COR-L47 (cell line): ENCODE data around the gene FMOD.
"Not testable (repeated sequence)": the region's sequence is repeated elsewhere in the genome, so short reads cannot be mapped to it uniquely, and the experiment has no call there.

Experiments
- DNase-seq: peaks from one replicate; lab custom pipeline; 2025; lab: John Stamatoyannopoulos, UW

Gene FMOD

DNA sequence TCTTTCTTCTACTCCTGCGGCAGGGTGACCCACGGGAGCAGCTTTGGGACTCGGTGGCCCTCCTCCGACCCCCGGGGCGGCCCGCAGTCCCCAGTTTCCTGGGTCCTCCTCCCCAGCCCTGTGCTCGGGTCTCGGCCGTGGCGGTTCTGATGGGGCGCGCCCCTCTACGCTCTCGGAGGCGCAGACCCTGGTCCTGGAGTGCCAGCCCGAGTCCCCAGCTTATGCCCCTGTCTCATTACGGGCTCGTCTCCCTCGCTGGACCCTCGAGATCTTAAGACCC is 45.2 kb downstream of the FMOD start:
- no peak for DNase-seq

DNA sequence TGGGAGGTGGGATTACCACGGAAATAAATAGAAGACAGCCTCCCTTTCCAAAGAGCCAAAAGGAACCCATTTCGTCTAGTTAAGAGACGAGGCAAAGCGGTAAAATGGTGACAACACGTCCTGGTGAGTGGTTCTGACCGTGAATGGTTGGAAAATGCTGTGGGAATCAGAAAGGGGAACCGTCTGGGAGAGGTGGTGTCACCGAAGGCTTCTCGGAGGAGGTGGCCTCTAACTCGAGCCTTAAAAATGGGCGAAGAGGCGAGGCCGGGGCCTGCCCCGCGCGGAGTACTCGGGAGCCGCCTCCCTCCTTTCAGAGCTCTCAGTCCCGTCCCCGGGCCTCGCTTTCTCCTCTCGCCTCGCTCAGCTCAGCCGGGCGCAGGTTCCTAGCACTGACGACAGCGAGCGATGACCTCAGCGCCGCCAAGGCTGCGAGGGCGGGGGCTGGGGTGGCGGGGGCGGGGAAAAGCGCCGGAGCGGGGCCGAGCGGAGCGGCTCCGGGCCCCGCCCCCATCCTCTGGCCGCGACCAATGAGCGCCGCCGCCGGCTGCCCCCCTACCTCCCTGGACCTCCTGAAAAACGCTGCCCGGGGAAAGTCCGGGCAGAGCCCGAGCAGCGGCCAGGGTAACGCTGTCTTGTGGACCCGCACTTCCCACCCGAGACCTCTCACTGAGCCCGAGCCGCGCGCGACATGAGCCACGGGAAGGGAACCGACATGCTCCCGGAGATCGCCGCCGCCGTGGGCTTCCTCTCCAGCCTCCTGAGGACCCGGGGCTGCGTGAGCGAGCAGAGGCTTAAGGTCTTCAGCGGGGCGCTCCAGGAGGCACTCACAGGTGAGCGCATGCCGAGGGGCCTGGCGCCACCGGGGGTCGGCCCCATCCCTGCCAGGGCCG is 45.8 kb downstream of the FMOD start, which contains the start of gene BTG2:
BTG2 (plus strand) TSS at position 601 of the 890 bp plus-strand sequence; CDS start at position 689, 88 bp downstream.
- DNase-seq: peak; percentile 79

DNA sequence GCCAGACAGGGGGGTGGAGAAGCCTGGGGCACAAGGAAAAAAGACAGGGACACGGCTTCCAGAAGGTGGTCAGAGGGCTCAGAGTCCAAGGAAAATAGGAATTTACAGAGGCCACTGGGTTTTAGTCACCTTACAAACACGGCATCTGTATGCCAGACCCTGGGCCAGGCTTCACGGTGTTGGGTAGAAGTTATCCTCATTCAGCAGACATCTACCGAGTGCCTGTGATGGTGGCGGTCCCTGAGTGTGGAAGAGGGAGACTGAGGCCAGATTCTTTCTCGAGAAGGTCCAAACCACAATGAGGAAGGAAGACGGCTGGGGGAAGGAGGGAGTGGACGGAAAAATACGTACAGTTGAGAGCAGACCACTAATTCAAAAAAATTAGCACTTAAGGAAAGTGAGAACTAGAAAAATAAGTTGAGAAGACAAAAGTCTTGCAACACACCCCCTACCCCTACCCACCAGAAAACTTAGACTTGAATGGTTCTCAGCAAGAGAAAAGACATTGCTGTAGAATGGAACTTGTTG is 46.5 kb downstream of the FMOD start:
- no peak for DNase-seq

DNA sequence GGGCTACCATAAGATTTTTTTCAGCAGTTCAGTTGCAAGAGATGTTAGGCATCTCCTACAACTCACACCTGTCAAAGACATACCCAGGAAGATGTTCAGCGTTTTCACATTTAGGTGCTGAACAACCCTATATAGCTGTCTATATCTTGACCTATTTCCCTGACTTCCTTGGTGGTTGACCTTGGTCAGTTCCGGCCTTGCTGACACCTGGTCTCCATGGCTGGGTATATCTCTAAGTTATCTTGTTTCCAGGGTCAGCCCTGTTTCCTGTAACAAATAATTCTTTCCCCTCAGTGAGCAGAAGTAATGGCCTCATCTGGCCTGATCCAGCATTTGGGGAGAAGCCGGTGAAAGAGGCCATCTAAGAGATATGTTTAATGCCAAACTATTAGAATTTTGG is 48.0 kb downstream of the FMOD start:
- no peak for DNase-seq

DNA sequence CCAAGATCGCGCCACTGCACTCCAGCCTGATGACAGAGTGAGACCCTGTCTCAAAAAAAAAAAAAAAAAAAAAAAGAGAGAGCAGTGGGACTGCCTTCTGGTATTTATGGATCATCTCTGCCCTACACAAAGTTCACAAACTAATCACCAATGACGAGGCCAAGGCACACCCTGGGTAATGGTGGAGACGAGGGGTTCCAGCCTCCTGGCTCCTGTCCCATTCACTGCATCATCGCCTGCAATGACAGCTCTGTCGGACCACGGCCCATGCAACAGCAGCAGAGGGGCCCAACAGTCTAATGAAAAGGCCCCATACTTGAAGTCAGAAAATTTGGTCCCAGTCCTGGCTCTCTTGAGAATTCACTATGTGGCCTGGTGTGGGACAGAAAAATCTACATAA is 48.5 kb downstream of the FMOD start:
- no peak for DNase-seq

DNA sequence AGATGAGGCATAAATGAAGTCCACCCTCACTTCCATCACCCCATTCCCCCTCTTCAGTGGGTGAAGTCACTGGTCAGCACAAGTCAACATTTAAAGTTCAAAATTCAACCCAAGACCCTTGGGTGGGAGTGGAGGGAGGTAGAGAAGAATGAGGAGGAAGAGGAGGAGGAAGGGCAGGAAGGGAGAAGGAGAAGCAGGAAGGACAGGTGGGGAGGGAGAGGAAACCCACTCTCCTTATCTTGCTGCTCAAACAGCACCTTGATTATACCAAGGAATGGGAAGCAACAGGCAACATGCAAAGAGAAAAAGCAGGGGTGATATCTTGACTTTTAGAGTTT is 49.6 kb downstream of the FMOD start:
- DNase-seq: no peak

DNA sequence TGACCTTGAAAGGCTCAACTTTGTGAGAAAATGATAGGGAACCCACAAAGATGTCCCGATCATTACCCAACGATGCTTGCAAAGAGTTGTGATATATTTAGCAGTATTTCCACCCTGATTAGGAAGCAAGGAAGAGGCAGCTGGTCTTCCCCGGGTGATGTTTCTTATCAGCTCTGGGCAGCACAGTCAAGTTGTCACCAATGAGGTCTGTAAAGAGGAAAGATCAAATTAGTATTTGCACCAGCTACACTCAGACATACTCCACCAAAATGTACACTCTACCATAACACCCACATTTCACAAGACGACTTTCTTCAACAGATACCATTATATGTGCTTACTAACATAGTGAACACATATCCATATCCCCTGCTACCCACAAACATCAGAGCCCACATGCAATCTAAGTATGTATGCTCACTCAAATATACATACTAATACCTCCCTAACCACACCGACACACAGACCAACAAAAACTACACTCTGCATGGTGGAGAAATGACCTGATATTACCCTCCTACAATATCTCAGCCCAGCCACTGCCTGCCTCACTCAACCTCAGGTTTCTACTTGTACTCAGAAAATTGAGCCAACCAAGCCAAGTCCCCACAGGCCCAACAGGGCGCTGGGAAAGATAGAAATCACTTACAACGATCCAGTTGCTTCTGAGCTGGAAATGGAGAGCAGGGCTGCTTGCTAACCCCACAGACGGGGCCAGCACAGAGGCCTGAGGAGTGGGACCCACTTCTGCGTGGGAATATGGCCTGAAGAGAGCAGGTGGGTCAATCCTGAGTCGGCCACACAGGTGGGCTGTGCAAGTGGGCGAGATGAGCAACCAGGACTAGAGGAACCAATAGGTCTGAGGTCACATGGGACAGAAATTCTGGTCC is 50.2 kb downstream of the FMOD start:
- no peak for DNase-seq

DNA sequence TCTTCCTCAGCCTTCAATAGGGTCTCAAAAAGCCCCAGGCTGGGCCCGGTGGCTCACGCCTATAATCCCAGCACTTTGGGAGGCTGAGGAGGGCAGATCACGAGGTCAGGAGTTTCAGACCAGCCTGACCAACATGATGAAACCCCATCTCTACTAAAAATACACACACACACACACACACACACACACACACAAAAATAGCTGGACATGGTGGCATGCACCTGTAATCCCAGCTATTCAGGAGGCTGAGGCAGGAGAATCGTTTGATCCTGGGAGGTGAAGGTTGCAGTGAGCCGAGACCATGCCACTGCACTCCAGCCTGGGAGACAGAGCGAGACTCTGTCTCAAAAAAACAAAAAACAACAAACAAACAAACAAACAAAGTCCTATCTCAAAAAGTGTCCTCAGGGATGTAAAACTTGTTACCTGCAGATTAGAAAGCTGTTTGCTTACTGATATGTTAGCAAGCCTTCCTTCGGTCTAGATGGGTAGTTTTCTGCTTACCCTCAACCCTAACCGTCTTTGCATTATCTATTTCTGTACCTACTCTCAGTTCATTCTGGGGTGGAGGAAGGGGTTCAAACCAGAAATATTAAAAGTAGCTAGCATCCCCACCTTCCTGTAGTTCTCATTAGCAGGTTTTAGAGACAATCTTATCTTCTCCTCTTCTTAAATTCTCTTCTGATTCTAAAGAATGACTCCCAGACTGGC is 51.0 kb downstream of the FMOD start:
- DNase-seq: not testable (repeated sequence)

DNA sequence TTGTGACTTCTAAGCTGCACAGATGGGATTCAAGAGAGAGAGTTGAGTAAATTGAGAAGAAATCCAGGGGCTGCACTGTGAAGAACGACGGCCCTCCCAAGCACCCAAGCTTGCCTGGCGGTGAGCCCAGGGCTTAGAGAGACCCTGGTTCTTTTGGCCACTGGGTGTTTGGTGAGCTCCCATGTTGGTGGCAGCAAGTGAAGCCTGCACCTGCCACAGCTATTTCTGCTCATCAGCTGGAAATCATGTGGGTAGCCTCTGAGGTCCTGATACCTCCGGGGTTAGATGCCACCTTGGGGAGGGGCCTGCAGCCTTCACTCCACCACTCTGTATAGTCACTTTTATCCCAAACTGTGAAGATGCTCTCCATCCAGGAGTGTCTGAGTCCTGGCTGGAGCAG is 51.8 kb downstream of the FMOD start:
- peak; percentile 16 for DNase-seq

DNA sequence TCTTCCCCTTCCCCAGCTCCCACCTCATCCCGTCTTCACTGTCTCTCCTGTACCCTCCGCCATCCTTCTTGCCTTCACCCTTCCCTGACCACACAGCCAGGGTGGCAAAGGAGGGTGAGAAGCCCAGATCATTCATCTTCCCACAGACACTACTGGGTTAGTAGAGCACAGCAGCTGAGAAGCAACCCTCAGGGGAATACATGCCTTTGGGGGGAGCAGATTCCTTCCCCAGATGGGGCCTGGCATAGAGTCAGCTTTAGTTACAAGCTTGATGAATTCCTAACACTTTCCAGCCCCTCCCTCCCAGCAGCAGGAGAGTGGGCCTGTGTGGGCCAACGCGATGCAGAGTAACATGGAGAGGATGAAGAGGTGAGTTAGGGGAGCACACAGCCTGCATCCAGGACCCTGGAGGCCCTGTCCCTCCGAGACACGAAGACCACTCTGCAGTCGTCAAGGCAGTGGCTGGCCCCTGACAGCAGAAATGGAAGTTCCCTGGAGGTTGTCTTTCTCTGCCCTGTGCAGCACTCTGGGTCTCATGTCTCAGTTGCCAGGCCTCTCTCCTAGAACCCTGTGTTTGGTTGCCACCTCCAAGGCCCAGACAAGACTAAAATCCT is 54.4 kb downstream of the FMOD start:
- DNase-seq: no peak

DNA sequence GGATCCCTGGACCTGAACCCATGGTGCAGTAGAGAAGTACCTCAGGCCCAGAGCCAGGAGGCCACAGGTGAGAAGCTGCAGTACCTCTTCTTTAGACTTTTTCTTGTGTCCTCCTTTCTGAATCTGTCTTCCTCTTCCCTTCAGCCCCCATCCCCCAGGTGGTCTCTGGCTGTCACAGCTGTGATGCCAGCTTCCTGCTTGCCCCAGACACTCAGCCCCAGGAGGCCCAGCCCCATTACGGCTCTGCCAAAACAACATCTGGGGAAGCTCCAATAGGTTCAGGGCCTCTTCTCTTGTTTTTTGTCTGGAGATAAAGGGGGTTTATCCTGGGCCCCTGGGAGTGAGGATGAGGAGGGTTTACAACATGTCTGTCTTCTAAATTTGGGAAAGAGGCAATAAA is 55.1 kb downstream of the FMOD start:
- DNase-seq: peak; percentile 44

DNA sequence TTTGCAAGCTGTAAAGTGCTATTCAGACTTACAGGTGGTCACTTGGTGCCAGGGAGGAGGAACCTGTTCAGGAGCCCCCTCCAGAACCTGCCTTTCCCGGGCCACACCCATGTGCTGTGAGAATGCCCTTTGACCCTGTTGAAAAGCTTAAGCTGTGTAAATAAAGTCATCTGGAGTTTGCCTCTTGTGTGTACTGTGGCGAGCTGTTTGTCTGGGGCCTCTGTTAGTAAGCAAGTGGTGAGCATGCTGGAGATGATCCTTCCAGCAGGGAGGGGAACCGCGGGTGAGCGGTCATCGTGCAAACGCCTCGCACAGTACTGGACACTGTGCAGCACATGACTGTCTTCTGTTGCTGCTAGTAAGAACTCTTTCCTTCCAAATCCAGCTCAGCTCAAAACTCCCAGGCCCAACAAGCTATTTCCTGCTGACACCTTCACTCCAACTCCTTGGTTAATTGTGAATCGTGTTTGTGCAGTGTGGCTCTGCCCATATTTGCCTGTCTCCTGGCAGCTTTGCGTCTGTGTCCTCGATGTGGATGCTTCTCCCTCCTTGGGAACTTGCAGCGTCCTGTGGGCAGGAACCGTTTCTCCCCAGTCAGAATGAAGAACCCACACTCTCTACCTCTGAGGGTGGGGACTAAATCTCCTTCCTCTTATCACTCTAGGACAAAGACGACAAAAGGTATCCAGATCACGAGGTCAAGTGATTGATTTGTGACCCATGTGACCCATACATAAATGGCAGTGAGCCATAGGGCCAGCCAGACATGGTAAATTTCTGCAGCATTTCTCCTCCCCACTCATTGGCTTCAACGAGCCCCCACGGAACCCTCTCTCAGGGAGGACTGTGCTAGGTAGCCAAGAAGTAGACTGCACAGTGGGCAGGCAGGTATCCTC is 59.5 kb downstream of the FMOD start:
- DNase-seq: no peak
